Measurements from ENCODE around the gene BICRA.
"Not testable (repeated sequence)": the region's sequence is repeated elsewhere in the genome, so short reads cannot be mapped to it uniquely, and the experiment has no call there.

Gene BICRA

DNA sequence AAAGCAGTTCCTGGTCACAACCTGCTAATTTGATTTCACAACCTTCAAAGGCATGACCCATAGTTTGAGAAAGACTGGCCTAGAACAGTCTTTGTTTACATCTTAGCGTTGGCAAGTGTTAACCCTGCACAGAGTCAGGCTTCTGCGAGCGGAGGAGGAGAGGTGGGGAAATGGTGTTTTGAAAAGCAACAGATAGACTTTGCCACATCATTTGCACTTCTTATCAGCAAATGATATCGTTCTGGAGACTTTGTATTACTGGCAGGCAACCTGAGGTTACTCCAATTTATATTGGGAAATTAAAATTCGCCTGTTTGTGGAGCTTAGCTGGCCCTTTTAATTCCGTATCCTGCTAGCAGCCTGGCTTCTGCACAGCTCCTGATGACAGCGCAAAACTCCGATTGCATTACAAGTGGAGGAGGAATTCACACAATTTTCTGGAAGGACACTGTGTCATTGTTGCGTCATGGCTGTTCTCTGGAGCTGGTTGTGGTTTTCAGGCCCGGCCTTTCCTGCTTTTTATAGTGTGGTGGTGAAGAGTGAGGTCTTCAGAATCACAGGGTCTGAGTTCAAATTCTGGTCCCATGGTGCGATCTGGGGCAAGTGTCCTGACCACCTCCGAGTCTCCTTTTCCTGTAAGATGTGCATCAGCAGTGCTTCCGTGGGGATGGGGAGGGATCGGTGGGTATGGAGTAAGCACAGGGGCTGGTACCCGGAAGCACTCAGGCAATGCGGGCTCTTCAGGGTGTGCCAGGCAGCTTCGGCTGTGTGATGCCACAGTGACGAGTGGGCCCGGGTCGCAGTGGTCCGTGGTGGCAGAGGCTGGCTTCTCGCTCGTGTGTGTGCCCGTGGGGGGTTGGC lies 55.2 kb downstream of the BICRA start:
- DNase-seq (ENCODE audit: low read depth), result peak; percentile 87

DNA sequence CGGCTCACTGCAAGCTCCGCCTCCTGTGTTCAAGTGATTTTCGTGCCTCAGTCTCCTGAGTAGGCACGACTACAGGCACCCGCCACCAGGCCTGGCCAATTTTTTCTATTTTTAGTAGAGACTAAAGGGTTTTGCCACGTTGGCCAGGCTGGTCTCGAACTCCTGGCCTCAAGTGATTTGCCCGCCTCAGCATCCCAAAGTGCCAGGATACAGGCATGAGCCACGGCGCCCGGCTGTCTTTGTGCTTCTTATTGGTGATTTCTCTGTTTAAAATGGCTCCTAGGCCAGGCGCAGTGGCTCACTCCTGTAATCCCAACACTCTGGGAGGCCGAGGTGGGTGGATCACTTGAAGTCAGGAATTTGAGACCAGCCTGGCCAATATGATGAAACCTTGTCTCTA lies 59.6 kb downstream of the BICRA start:
- not testable (repeated sequence) for DNase-seq (ENCODE audit: low read depth)

DNA sequence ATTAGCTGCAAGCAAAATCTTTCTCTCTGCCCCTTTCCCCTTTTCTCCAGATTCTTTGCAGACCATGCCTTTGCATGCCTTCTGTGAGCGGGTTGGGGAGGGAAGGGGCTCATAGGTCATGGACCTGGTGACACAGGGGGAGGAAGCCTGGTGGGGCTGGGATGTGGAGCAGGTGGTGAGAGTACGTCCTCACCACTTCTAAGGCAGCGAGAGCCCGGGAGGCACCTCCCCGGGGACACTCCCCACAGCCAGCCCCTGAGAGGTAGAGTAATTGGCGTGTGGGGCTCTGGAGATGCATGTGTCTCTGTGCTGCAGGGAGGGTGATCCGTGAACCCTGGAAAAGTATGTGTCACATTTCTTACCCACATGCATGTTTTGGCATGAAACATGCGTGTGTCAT lies 61.8 kb downstream of the BICRA start:
- no peak for DNase-seq (ENCODE audit: low read depth)

DNA sequence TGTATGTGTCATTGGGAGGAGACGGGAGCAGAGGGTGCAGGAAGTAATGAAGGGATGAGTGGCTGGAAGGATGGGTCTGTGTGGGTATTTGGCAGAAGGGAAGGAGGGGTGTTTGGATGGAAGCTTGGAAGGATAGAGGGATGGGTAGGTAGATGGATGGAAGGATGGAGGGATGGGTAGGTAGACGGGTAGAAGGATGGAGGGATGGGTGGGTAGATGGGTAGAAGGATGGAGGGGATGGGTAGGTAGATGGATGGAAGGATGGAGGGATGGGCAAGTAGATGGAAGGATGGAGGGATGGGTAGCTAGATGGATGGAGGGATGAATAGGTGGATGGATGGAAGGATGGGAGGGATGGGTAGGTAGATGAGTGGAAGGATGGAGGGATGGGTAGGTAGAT lies 62.6 kb downstream of the BICRA start:
- DNase-seq (ENCODE audit: low read depth), result no peak

DNA sequence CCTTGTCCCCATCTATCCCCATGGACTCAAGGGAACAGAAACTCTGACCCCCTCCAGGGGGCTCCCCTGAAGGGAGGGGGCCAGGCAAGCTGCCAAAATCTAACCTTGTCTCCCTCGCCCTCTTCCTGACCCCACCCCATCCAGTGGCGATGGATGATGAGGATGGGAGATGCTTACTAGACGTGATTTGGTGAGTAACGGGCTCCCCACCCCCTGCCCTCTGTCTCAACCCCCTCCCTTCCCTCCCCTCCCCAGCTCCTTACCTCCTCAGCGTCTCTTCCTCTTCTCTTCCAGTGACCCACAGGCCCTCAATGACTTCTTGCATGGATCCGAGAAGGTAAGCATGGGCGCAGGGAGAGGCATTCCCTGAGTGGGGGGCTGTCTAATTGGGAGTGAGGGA lies 64.5 kb downstream of the BICRA start:
- no peak for DNase-seq (ENCODE audit: low read depth)

DNA sequence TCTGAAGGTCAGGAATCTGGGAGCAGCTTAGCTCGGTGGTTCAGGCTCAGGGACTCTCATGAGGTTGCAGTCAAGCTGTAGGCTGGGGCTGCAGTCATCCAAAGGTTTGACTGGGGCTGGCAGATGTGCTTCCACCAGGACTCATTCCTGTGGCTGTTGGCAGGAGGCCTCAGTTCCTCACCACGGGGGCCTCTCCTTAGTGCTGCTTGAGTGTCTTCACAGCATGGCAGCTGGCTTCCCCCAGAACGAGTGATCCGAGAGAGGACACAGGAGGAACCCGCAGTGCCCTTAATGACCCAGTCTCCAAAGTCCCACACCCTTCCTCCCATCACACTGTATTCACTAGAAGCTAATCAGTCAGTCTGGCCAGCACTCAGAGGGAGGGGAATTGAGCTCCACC lies 65.6 kb downstream of the BICRA start:
- DNase-seq (ENCODE audit: low read depth), result no peak

DNA sequence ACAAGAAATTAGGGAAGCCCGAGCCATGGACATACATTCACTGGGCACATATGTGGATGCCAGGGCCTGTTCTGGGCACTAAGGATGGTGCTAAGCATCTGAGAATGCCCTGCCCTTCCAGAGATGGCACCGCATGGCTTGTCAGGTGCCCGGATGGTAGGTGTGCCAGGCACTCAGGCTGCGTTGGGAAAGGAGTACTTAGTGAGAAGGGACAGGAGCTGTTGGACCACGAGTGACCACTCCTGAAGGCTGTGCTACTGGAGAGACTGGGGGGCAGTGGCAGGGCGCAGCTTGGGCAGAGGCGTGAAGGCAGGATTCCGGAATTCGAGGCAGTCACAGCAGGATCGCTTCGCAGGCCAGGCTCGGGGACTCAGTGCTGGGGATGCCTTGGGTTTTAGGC lies 66.3 kb downstream of the BICRA start:
- DNase-seq (ENCODE audit: low read depth), result no peak

DNA sequence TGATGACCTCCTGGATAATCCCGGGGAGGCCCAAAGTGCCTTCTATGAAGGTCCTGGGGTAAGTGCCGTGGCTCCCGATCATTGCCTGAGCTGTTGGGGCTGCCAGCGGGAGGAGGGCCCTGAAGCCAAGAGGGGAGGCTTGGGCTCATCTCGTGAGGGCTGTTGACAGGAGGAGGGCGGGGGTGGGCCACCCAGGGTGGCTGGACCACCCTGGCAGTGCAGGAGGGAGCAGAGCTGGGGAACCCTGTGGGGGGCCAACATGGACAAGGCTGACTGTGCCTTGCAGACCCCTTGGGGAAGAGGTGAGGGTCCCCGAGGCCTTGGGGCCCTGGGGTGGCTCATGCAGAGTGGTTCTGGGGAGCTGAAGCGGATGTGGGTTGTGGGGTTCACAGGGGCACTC lies 66.9 kb downstream of the BICRA start:
- no peak for DNase-seq (ENCODE audit: low read depth)

DNA sequence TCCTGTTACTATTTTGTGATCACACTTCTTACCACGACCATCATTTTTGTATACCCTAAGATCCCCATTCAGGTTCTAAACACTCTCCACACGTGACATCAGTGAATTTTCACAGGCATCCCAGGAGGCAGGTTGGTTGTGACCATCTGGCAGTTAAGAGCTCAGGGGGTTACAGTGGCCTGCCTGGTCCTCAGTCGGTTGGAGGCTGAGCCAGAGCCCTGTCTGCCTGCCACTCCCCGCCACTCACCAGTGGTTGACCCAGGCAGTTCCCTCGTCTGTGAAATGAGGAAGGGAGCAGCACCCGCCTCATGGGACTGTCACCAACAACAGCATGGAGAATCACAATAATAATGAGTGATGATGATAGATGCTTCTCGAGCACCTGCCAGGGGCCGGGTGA lies 67.9 kb downstream of the BICRA start:
- DNase-seq (ENCODE audit: low read depth), result no peak

DNA sequence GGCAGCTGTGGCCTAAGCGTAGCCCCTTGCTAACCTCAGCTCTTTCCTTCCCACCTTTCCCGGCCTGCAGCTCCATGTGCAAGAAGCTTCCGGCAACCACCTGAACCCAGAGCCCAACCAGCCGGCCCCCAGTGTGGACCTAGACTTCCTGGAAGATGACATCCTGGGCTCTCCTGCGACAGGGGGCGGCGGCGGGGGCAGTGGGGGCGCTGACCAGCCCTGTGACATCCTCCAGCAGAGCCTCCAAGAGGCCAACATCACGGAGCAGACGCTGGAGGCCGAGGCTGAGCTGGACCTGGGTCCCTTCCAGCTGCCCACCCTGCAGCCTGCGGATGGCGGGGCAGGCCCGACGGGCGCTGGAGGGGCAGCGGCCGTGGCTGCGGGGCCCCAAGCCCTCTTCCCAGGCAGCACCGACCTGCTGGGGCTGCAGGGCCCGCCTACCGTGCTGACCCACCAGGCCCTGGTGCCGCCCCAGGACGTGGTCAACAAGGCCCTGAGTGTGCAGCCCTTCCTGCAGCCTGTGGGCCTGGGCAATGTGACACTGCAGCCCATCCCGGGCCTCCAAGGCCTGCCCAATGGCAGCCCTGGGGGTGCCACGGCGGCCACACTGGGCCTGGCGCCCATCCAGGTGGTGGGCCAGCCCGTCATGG lies 70.4 kb downstream of the BICRA start:
- DNase-seq (ENCODE audit: low read depth), result no peak

DNA sequence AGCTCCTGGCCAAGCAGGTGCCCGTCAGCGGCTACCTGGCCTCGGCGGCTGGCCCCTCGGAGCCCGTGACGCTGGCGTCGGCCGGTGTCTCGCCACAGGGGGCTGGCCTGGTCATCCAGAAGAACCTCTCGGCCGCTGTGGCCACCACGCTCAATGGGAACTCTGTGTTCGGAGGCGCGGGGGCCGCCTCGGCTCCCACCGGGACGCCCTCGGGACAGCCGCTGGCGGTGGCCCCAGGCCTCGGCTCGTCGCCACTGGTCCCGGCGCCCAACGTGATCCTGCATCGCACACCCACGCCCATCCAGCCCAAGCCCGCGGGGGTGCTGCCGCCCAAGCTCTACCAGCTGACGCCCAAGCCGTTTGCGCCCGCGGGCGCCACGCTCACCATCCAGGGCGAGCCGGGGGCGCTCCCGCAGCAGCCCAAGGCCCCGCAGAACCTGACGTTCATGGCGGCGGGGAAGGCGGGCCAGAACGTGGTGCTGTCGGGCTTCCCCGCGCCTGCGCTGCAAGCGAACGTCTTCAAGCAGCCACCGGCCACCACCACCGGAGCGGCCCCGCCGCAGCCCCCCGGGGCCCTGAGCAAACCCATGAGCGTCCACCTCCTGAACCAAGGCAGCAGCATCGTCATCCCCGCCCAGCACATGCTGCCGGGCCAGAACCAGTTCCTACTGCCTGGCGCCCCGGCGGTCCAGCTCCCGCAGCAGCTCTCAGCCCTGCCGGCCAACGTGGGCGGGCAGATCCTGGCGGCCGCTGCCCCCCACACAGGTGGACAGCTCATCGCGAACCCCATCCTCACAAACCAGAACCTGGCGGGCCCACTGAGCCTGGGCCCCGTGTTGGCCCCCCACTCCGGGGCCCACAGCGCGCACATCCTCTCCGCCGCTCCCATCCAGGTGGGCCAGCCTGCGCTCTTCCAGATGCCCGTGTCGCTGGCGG lies 71.3 kb downstream of the BICRA start:
- no peak for DNase-seq (ENCODE audit: low read depth)

DNA sequence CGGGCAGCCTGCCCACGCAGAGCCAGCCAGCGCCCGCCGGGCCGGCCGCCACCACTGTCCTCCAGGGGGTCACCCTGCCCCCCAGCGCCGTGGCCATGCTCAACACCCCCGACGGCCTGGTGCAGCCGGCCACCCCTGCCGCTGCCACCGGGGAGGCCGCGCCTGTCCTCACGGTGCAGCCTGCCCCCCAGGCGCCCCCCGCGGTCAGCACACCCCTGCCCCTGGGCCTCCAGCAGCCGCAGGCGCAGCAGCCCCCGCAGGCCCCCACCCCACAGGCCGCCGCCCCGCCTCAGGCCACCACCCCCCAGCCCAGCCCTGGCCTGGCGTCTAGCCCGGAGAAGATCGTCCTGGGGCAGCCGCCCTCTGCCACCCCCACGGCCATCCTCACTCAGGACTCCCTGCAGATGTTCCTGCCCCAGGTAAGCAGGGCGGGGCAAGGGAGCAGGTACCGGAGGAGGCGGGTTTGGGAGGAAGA lies 72.0 kb downstream of the BICRA start:
- no peak for DNase-seq (ENCODE audit: low read depth)

DNA sequence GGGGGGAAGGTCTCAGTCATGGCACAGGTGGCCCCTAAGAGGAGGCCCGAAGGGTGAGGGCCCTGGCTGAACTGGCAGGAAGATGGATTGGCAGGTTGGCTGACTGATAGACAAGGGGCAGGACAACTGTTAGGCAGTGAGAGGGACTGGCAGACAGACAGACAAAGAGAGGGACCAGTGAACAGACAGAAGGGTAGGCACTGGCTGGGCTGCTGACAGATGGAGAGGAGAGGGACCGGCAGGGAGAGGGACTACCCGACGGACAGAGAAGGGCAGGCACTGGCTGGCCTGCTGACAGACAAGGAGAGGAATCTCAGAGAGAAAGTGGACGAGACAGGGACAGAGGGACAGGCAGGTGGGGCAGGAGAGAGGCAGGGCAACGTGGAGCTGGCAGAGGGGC lies 72.5 kb downstream of the BICRA start:
- no peak for DNase-seq (ENCODE audit: low read depth)

DNA sequence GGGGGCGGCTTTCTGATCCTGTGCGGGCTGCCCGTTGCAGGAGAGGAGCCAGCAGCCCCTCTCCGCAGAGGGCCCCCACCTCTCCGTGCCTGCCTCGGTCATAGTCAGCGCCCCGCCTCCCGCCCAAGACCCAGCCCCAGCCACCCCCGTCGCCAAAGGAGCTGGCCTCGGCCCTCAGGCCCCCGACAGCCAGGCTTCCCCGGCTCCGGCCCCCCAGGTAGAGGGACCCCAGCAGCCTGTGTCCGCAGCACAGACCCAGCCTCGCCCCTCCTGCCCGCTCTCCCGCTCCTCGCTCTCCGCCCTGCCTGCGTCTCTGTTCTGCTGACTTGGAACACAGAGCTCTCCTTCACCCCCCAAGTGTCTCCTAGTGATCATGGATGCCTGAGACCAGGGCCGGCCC lies 73.0 kb downstream of the BICRA start:
- no peak for DNase-seq (ENCODE audit: low read depth)

DNA sequence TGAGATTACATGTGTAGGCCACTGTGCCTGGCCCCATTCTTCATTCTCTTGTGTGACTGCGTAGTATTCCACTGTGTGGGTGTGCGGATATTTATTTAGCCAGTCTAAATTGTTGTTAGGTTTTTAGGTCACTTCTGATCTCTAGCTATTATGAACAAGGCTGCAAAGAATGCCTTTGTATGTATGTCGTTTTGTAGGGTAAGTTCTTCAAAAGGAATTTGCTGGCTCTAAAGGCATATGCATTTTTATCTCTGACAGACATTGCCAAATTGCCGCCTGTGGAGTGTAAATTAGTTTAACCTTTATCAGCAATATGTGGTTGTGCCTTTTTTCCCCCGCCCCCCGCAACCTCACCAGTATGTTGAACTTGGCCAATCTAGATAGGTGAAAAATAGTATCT lies 74.0 kb downstream of the BICRA start:
- no peak for DNase-seq (ENCODE audit: low read depth)

DNA sequence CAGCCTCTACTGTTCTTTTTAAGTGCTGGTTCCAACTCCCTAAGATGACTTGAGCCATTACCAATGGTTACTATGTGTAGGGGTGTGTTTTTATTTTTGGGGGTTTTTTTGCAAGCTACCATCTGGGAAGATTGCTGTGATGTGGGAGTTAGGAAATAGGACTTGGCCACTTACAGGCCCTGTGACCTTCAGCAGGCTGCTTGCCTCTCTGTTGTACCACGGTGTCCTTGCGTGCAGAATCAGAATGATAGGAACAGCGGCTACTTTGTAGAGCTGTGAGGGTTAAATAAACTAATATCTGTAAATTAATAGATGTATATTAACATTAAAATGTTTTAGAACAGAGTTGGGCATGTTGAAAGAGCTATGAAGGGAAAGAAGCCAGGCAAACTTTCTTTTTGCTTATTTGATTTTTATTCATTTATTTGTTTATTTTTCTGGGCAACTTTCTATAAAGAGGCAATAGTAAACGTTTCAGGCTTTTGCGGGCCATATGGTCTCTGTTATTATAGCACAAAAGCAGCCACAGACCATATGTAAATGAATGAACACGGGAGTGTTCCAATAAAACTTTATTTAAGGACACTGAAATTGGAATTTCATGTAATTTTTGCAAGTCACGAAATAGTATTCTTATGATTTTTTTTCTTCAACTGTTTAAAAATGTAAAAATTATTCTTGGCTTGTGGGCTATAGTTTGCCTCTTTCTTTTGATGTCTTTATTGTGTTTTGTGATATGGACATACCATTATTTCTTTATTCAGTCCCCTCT lies 77.9 kb downstream of the BICRA start:
- DNase-seq (ENCODE audit: low read depth), result no peak

DNA sequence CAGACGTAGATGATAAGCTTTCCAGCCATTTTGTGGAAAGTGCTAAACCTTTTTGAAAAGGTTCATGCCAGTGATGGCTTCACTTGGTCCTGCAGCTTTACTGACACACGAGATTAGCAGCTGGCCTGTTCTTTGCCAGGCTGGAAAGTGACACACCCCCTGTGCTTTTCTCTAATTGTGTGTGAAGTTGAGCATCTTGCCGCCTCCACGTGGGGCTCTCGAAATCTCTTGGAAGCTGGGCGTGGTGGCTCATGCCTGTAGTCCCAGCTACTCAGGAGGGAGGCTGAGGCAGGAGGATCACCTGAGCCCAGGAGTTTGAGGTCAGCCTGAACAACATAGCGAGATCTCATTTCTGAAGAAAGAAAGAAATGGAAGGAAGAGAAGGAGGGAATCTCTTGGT lies 79.0 kb downstream of the BICRA start:
- no peak for DNase-seq (ENCODE audit: low read depth)

DNA sequence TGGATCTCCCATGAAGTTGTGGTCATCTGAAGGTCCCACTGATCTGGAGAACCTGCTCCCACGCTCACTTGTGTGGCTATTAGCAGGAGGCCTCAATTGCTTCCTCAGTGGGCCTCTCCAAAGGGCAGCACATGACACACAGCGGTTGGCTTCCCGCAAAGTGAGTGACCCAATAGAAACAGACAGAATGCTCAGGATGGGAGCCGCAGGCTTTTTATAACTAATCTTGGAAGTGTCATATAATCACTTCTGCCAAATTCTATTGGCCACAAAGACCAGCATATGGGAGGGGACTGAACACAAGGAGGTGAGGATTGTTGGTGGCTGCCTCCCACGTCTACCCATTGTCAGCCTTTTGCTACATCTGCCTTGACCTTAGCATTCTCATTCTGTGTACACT lies 82.2 kb downstream of the BICRA start:
- DNase-seq (ENCODE audit: low read depth), result no peak

DNA sequence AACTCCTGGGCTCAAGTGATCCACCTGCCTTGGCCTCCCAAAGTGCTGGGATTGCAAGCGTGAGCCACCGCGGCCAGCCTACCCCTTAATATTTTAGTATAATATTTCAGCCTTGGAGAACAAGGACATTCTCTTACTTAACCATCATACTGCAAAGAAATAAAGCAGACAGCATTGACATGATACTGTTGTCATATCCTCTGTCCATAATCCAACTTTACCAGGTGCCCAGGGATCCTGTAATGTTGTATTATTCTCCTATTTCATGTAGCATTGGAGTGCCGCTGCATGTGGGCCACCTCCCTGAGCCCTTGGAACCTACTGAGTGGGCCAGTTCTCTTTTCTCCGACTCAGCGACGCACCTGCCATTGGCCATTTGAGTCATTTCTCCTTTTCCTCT lies 82.8 kb downstream of the BICRA start:
- no peak for DNase-seq (ENCODE audit: low read depth)

DNA sequence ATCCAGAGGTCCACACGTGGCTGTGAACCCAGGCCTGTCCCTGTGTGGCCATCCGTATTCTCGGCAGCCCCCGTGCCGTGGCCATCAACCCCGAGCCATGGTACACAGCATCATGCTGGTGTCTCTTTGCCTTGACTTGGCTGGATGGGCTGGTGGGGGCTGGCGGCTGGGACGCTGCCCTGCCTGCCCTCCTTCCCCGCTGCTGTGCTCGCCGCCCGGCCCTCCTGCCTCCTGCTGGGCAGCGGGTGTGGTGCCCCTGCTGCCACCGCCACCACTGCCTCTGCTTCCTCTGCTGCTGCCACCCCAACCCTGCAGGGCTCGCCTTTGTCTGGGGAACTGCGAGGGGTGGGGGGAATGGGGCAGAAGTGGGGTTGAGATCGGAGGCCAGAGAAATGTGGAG lies 84.6 kb downstream of the BICRA start:
- DNase-seq (ENCODE audit: low read depth), result no peak

DNA sequence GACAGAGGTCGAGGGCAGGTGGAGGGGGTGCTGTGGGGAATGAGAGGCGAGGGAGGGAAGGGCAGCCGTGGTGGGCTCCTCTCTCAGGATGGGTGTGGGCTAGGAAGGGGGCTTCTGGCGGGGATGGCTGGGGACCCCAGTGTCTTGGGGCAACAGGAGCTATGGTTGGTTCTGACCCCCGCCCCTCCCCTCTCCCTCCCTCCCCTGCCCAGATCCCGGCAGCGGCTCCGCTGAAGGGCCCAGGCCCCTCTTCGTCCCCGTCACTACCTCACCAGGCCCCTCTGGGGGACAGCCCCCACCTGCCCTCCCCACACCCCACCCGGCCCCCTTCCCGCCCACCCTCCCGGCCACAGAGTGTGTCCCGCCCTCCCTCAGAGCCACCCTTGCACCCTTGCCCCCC lies 85.0 kb downstream of the BICRA start:
- DNase-seq (ENCODE audit: low read depth), result no peak
